ENCODE measurements around the gene PLXNA2.

The PLXNA2 gene

DNA sequence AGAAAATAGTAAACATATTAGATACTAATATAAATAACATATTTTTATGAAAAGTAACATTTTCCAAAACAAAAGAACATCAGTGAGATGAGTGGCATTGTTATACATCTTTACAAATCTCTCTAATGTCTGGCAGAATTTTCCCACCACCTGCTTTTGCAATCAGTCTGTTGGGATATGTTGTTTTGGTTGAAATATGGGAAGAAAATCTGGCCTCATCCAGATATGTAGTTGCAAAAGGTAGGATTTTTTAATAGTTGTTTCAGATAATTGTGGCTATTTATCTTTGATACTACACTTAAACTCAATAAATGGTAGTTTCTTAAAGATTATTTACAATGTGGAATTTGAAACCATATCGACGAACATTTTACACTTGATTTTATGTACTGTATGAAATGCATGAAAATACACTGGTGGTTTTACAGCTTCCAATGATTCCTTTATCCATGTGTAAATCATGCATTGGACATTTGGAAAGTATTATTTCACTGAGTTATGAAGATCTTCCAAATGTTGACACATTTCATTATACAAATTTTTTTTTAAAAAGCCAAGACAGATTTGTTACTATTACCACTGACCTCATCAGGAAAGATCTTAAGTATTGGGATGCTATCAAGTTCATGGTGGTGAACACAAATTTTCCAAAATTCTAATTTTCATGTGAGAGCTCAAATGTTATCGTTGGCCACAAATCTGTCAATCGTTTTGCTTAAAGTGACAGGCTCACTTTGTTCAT, 259.2 kb downstream of the PLXNA2 start:
- no peak for DNase-seq

DNA sequence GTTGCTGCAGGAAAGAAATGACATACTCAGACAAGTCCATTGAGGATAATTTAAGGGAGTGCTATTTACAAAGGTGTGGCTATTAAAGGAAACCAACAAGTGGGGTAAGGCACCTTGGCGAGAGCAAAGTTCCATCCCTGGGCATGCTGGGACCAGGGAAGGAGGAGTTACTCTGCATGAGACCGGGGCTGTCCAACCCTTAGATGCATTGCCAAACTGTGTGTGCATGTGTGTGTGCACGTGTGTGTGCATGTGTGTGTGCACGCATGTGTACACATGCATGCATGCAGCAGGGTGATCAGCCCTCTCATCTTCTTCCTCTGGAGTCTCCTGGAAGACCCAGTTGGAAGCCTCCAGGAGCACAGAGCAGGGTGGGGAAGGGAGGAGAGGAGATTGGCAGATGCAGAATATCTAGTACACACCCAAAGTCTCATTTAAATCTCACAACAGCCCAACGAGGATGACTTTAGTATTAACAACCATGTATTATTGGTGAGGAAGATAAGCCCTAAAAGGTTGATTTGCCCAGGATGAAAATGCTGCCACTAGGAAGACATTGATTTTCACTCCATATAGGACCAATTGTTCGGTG, 261.0 kb downstream of the PLXNA2 start:
- DNase-seq, result no peak

GRCh38 chr1:207981976-207982375, 262.2 kb downstream of the PLXNA2 start:
- no peak for DNase-seq

DNA sequence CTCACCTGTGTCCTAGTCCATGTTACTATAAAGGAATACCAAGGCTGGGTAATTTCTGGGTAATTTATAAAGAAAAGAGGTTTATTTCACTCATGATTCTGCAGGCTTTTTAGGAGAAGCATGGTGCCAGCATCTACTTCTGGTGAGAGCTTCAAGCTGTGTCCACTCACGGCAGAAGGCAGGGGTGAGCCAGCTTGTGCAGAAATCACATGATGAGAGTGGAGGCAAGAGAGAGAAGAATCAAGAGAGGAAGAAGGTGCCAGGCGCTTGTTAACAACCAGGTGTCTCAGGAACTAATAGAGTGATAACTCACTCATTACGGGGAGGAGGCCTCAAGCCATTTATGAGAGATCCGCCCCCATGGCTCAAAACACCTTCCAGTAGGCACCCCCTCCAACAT, 265.7 kb downstream of the PLXNA2 start:
- no peak for DNase-seq

DNA sequence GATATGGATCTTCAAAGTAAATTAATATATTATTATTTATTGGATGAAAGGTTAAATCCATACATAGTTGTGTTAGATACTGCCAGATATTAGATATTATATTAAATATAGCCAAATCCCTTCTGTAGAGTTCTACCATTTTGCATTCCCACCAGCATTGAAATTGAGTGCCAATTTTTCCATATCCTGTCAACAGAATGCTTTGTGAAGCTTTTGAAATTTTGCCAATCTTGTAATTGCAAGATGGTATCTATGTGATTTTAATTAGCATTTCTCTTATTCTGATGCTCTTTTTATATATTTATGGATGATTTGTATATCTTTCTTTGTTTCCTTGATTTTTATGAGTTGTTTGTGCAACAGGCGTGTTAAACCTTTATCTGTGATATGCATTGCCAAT, 266.3 kb downstream of the PLXNA2 start:
- DNase-seq, result peak; percentile 58

DNA sequence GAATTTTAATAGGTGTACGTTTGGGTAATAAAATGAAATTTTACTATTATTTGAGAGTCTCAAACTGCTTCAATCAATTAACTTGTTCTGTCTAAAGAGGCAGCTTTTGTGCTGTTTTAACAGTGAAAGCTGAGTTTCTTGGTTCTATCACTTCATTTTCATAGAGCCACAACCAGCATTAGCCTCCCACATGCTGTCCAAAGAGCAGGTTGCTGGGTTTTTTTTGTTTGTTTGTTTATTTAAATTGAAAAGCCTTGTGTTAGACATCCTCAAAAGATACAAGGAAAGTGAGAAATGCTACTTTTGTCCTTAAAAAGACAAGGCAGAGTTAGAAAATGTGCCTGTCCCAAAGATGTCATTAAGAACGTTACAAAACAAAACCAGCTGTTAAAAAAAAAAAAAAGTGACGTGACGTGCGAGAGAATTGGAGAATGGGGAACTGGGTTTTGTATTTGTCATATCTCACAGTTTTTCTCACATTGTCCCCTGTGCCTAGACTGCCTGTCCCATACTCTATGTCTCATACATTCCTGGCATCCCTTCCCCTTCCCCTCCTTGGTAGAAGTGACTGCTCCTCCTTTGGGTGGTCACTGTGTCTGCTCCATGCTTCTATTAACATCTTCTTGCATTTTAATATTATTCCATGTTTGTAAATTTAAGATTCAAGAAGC, 270.2 kb downstream of the PLXNA2 start:
- no peak for DNase-seq

DNA sequence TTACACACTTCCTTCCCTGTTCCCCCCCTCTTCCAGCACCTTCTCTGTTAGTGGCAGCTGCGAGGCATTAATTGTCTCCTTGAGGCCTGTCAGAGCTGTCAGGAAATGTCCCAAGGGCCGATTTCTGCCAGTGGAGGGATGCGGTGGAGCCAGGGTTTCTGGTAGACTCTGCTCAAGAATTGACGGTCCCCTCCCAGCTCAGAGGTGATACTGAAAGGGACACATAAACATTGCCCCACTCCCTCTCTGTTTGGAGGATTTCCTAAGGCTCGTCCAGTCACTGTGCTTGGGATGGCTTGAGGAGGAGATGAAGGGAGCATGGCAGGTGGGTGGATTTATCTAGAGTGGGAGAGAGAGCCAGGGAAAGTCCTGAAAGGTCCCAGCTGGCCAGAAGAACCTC, 271.8 kb downstream of the PLXNA2 start:
- DNase-seq, result no peak
